A673 (cell line): ENCODE results near the gene MRPL22. TPM values are rescaled to one million over a fixed set of nuclear protein-coding genes. Genes with fewer than 3 reads are reported as not detected.

Experiments
- BruUV-seq: library from RNA; stranded (reverse); fragments of 400-500 nt; replicated peaks from 2 replicates; lab custom pipeline; 2021; lab: Mats Ljungman, UMichigan
- CTCF ChIA-PET: fragments of 300-600 bp; sonication (Branson Sonifier 250); formaldehyde crosslinking; loops from one replicate; lab custom pipeline; 2022; ENCODE audit warnings: antibody characterized with exemption; lab: Charles Lee
- POLR2A ChIA-PET: fragments of 300-600 bp; sonication (Branson Sonifier 250); formaldehyde crosslinking; loops from one replicate; lab custom pipeline; 2022; ENCODE audit warnings: antibody characterized with exemption; ENCODE audit not compliant: low non-redundant PET; lab: Charles Lee
- DNase-seq: peaks from one replicate; pipeline ENCODE4 v3.0.0-alpha.2; 2015; ENCODE audit warnings: low spot score
- H3K27ac ChIP-seq: fragments of 200-600 bp; sonication (generic); 2 replicates; pipeline ENCODE4 v1.5.1; 2016; ENCODE audit warnings: mixed run types, low read depth, mild to moderate bottlenecking, mixed read lengths, antibody characterized with exemption, low read length; ENCODE audit not compliant: poor library complexity, severe bottlenecking
- H3K27me3 ChIP-seq: fragments of 200-600 bp; sonication (generic); replicated peaks from 2 replicates; pipeline ENCODE4 v1.6.1; 2017; ENCODE audit warnings: mixed run types, low read depth, mild to moderate bottlenecking, mixed read lengths, antibody characterized with exemption, low read length; ENCODE audit not compliant: insufficient read depth, poor library complexity
- H3K36me3 ChIP-seq: fragments of 200-600 bp; sonication (generic); 2 replicates; pipeline ENCODE4 v1.6.1; 2016; ENCODE audit warnings: mixed run types, mild to moderate bottlenecking, mixed read lengths, antibody characterized with exemption, low read length; ENCODE audit not compliant: insufficient read depth, poor library complexity, severe bottlenecking
- H3K4me1 ChIP-seq: fragments of 200-600 bp; sonication (generic); 2 replicates; pipeline ENCODE4 v1.6.1; 2017; ENCODE audit warnings: mixed run types, mild to moderate bottlenecking, mixed read lengths, antibody characterized with exemption, low read length; ENCODE audit not compliant: insufficient read depth, poor library complexity, severe bottlenecking
- H3K4me3 ChIP-seq: fragments of 200-600 bp; sonication (generic); 2 replicates; pipeline ENCODE4 v1.5.1; 2016; ENCODE audit warnings: low read depth, mixed run types, mild to moderate bottlenecking, mixed read lengths, low read length; ENCODE audit not compliant: poor library complexity, severe bottlenecking
- H3K9me3 ChIP-seq: fragments of 200-600 bp; sonication (generic); 2 replicates; pipeline ENCODE4 v1.6.1; 2016; ENCODE audit warnings: mixed run types, low read depth, mild to moderate bottlenecking, mixed read lengths, antibody characterized with exemption, low read length; ENCODE audit not compliant: poor library complexity, severe bottlenecking
- CTCF ChIP-seq: fragments of 300-800, 200-600 bp; sonication (generic); conservative IDR thresholded peaks from 2 replicates; pipeline ENCODE4 v1.5.1; 2017; ENCODE audit warnings: low read depth, mild to moderate bottlenecking, antibody characterized with exemption, low read length, moderate library complexity, mixed read lengths
- EZH2 ChIP-seq: fragments of 200-600 bp; sonication (generic); IDR thresholded peaks from 2 replicates; pipeline ENCODE4 v1.6.1; 2017; ENCODE audit warnings: borderline replicate concordance, low read depth, mild to moderate bottlenecking, mixed read lengths, antibody characterized with exemption, low read length; ENCODE audit not compliant: poor library complexity, severe bottlenecking
- intact Hi-C: fragments of 100-400 bp; cut with micrococcal nuclease; formaldehyde crosslinking; loops from one replicate; pipeline ENCODE4 v1.10.0; 2022; ENCODE audit not compliant: unreplicated experiment
- total RNA-seq: library from RNA; stranded (reverse); gene quantifications from 2 replicates; pipeline ENCODE4 v1.2.3, GENCODE V29; 2021

The MRPL22 gene
- total RNA-seq, 1 experiment from 2014 or later = 143 TPM

- POLR2A ChIA-PET = no interaction called here
- Histone ChIP-seq H3K27me3 (no peaks in the 10 kb centered on the region), H3K4me1 (peaks cover 14% of the 10 kb centered on the region), H3K27ac (no peak overlapping the region), H3K4me3 (no peak overlapping the region), H3K9me3 (no peaks in the 10 kb centered on the region), H3K36me3 (peaks cover 6% of the 10 kb centered on the region)
- no TSS peak for BruUV-seq
- CTCF ChIA-PET = no interaction called here
- intact Hi-C loops = no loop called here
- no peak for DNase-seq
- no peak for TF ChIP-seq CTCF
- no peak for TF ChIP-seq EZH2
Measured at GRCh38 chr5:154949781-154950180, 8.9 kb downstream of the MRPL22 start.

DNA sequence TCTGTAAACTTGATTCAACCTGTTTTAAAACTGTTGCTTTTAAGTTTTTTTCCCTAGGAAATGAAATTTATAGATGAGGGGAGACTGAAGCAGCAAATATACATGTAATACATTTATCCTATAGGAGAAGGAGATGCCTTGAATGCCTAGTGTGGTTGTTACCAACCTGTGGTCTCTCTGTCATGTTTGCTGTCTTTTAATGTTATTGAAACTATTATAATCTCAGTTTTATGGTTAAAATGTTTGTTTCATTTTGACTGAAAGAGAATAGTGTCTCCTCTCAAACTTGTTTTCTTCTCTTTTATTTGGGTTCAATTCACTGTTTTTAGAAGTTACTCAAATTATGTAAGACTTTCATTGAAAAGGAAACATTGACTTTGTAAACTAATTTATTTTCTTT is 15.8 kb downstream of the MRPL22 start:
- POLR2A ChIA-PET = no interaction called here

GRCh38 chr5:154962494-154962893 is 21.6 kb downstream of the MRPL22 start:
- no TSS peak for BruUV-seq
- CTCF ChIA-PET = no interaction called here
- peaks cover 14% of the 10 kb centered on the region for H3K4me1 ChIP-seq
- no peak overlapping the region for H3K4me3 ChIP-seq
- TF ChIP-seq EZH2 = no peak
- TF ChIP-seq CTCF = no peak
- no peak overlapping the region for H3K27ac ChIP-seq
- H3K27me3 ChIP-seq = no peaks in the 10 kb centered on the region
- no peaks in the 10 kb centered on the region for H3K9me3 ChIP-seq
- POLR2A ChIA-PET = no interaction called here
- H3K36me3 ChIP-seq = peaks cover 40% of the 10 kb centered on the region
- DNase-seq = no peak
- intact Hi-C loops = no loop called here

More for the DNA sequence above, 15.8 kb downstream of the MRPL22 start:
- Histone ChIP-seq H3K36me3 (peaks cover 54% of the 10 kb centered on the region), H3K9me3 (no peaks in the 10 kb centered on the region), H3K4me1 (no peaks in the 10 kb centered on the region), H3K27me3 (no peaks in the 10 kb centered on the region), H3K27ac (no peak overlapping the region), H3K4me3 (no peak overlapping the region)
- intact Hi-C loops = no loop called here
- no peak for DNase-seq
- TF ChIP-seq EZH2 (no peak), CTCF (no peak)
- no TSS peak for BruUV-seq
- CTCF ChIA-PET = no interaction called here
